Measurements from ENCODE around the gene RTN3.
"Not testable (repeated sequence)": the region's sequence is repeated elsewhere in the genome, so short reads cannot be mapped to it uniquely, and the experiment has no call there.

DNA sequence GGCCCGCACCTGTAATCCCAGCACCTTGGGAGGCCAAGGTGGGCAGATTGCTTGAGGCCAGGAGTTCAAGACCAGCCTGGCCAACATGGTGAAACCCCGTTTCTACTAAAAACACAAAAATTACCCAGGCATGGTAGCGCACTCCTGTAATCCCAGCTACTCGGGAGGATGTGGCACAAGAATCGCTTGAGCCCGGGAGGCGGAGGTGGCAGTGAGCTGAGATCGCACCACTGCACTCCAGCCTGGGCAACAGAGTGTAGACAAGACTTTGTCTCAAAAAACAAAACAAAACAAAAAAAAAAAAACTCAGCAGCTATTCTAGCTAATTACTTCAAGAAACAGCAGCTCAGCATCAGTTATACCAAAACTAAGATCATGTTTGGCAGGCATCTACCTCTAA, 42.9 kb upstream of the RTN3 start:
- TF ChIP-seq, protein P1, sequence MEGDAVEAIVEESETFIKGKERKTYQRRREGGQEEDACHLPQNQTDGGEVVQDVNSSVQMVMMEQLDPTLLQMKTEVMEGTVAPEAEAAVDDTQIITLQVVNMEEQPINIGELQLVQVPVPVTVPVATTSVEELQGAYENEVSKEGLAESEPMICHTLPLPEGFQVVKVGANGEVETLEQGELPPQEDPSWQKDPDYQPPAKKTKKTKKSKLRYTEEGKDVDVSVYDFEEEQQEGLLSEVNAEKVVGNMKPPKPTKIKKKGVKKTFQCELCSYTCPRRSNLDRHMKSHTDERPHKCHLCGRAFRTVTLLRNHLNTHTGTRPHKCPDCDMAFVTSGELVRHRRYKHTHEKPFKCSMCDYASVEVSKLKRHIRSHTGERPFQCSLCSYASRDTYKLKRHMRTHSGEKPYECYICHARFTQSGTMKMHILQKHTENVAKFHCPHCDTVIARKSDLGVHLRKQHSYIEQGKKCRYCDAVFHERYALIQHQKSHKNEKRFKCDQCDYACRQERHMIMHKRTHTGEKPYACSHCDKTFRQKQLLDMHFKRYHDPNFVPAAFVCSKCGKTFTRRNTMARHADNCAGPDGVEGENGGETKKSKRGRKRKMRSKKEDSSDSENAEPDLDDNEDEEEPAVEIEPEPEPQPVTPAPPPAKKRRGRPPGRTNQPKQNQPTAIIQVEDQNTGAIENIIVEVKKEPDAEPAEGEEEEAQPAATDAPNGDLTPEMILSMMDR (IDR thresholded peaks at IDR 0.05) = not testable (repeated sequence)
- not testable (repeated sequence) for TF ChIP-seq ZFX (IDR thresholded peaks at IDR 0.05; ENCODE audit: borderline replicate concordance)

All from 22Rv1 (cell line).